Activated naive CD4-positive, alpha-beta T cell treated with anti-CD3 and anti-CD28 coated beads for 36 hours (primary cell): ENCODE data around the gene CEP170B. TPM values are rescaled to one million over a fixed set of nuclear protein-coding genes. Genes with fewer than 3 reads are reported as not detected.
"Not testable (repeated sequence)": the region's sequence is repeated elsewhere in the genome, so short reads cannot be mapped to it uniquely, and the experiment has no call there.

Source experiments
- CTCF ChIA-PET: fragments of 350-600 bp; sonication (Branson Sonifier 250); formaldehyde crosslinking; loops from one replicate; lab custom pipeline; 2021; ENCODE audit warnings: antibody characterized with exemption; lab: Charles Lee
- DNase-seq: peaks from one replicate; pipeline ENCODE4 v3.0.0-alpha.2; 2020
- H3K27ac Mint-ChIP-seq: one replicate; pipeline ENCODE4 v1.8.0; 2021; ENCODE audit warnings: mild to moderate bottlenecking, mixed read lengths
- H3K27me3 Mint-ChIP-seq: one replicate; pipeline ENCODE4 v1.8.0; 2021; ENCODE audit warnings: low read depth, mixed read lengths
- H3K36me3 Mint-ChIP-seq: one replicate; pipeline ENCODE4 v1.8.0; 2021; ENCODE audit warnings: low read depth, mixed read lengths
- H3K4me1 Mint-ChIP-seq: one replicate; pipeline ENCODE4 v1.8.0; 2021; ENCODE audit warnings: low read depth, mixed read lengths
- H3K4me3 Mint-ChIP-seq: one replicate; pipeline ENCODE4 v1.8.0; 2021; ENCODE audit warnings: mild to moderate bottlenecking, moderate library complexity, mixed read lengths
- H3K9me3 Mint-ChIP-seq: one replicate; pipeline ENCODE4 v1.8.0; 2021; ENCODE audit warnings: mixed read lengths
- intact Hi-C: fragments of 100-400 bp; cut with micrococcal nuclease; formaldehyde crosslinking; loops from one replicate; pipeline ENCODE4 v1.15.1; 2023
- total RNA-seq, 2 experiments: library from RNA; stranded (reverse); gene quantifications; one replicate each; pipeline ENCODE4 v1.2.3, GENCODE V29; 2021

The CEP170B gene
- total RNA-seq, 2 experiments from 2014 or later: 3.3 TPM

DNA sequence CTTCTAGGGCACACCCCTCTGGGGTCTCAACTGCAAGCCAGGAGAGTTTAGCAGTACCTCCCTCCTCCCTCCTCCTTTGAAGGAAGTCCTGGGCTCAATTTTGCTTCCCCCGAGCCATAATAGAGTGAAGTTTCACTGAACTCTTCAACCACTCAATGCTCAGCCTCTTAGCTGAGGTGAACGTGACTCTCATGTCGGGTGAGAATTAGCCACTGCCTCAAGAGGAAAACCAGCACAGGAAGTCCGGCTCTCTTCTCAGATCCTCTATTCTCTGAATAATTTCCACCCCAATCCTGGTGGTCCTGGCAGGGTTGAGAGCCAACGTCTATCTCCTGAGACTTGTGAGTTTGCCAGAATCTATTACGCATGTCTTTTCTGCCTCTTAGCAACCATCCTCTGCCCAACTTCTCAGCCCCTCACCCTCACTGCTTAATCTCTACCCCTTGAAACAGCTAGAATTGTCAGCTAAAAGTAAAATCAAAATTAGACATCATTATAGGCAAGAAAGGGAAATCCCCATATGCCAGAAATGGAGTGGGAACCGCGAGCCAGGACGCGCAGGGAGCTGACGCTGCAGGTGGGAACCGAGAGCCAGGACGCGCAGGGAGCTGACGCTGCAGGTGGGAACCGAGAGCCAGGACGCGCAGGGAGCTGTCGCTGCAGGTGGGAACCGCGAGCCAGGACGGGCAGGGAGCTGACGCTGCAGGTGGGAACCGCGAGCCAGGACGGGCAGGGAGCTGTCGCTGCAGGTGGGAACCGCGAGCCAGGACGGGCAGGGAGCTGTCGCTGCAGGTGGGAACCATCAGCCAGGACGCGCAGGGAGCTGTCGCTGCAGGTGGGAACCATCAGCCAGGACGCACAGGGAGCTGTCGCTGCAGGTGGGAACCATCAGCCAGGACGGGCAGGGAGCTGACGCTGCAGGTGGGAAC is 39.8 kb downstream of the CEP170B start:
- H3K36me3 Mint-ChIP-seq, H3K27ac Mint-ChIP-seq, H3K4me1 Mint-ChIP-seq, DNase-seq, H3K9me3 Mint-ChIP-seq, H3K4me3 Mint-ChIP-seq, intact Hi-C loops: not testable (repeated sequence)
- CTCF ChIA-PET: interaction anchor here (0.5 to 0.6 kb wide), 3 partner anchors 18 to 200 kb away, joined by 3 to 4 read pairs (median 4); no protein-coding TSS in a partner anchor
- H3K27me3 Mint-ChIP-seq: peaks cover 16% of the 10 kb centered on the region

DNA sequence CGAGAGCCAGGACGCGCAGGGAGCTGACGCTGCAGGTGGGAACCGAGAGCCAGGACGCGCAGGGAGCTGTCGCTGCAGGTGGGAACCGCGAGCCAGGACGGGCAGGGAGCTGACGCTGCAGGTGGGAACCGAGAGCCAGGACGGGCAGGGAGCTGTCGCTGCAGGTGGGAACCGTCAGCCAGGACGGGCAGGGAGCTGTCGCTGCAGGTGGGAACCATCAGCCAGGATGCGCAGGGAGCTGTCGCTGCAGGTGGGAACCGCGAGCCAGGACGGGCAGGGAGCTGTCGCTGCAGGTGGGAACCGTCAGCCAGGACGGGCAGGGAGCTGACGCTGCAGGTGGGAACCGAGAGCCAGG is 40.5 kb downstream of the CEP170B start:
- H3K4me3 Mint-ChIP-seq, H3K27ac Mint-ChIP-seq, H3K9me3 Mint-ChIP-seq, DNase-seq, intact Hi-C loops, H3K4me1 Mint-ChIP-seq, H3K36me3 Mint-ChIP-seq: not testable (repeated sequence)
- CTCF ChIA-PET: interaction anchor here (0.6 kb wide), 2 partner anchors 17 to 199 kb away, joined by 4 read pairs; no protein-coding TSS in a partner anchor
- peaks cover 16% of the 10 kb centered on the region for H3K27me3 Mint-ChIP-seq

DNA sequence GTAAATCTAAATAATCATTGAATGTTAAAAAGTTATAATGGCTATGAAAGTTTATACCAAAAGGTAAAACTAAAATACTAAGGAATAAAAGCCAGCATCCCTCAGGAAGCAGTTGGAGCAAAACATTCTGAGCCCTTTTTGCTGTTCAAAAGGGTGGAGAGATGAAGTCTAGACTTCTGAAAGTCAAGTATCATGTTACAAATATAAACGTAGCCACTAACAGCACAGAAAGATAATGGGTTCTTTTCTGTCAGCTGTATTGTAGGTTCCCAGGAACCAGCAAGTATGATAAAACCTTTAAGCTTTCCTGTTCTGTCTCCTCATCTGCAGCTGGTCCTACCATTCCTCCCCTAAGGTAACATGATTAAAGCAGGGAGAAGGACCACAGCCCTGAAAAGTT is 43.2 kb downstream of the CEP170B start:
- Mint-ChIP-seq H3K27me3 (peaks cover 24% of the 10 kb centered on the region), H3K4me3 (no peak overlapping the region), H3K4me1 (no peaks in the 10 kb centered on the region), H3K36me3 (no peaks in the 10 kb centered on the region), H3K9me3 (peaks cover 7% of the 10 kb centered on the region), H3K27ac (no peak overlapping the region)
- DNase-seq: no peak
- CTCF ChIA-PET: interaction anchor here (1.2 to 2.2 kb wide), 2 partner anchors 10 to 12 kb away, joined by 4 to 6 read pairs; no protein-coding TSS in a partner anchor
- intact Hi-C loops: no loop called here

DNA sequence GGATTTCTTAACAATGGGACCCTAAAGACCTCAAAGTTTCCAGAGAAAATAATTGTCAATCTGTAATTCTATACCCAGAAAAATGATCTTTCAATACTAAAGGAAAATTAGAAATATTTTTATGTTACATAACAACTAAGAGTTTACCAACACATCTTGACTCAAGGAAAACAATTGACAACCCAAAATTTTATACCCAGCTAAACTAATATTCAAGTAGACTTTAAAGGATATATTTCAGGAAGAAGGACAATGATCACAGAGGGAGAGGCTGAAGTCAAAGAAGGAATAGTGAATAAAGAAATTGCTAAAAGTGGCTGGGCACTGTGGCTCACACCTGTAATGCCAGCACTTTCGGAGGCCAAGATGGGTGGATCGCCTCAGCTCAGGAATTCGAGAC is 47.0 kb downstream of the CEP170B start:
- intact Hi-C loops: no loop called here
- Mint-ChIP-seq H3K36me3 (no peaks in the 10 kb centered on the region), H3K4me3 (no peak overlapping the region), H3K27me3 (peaks cover 14% of the 10 kb centered on the region), H3K4me1 (no peaks in the 10 kb centered on the region), H3K9me3 (peaks cover 7% of the 10 kb centered on the region), H3K27ac (no peak overlapping the region)
- DNase-seq: no peak
- CTCF ChIA-PET: no interaction called here

DNA sequence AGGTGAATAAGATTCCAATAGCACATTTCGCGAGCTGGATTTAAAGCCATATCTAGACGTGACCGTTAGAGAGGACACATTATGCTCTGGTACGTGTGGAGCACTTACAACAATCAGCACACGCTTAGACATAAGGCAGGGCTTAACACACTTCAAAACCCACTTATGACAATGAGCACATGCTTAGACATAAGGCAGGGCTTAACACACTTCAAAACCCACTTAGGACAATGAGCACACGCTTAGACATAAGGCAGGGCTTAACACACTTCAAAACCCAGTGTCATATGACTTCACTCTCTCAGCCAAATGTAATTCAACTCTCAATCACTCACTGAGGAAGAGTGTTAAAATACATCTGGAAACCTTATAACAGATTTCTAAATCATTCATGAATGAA is 48.4 kb downstream of the CEP170B start:
- Mint-ChIP-seq H3K27ac (no peak overlapping the region), H3K27me3 (peaks cover 10% of the 10 kb centered on the region), H3K36me3 (no peaks in the 10 kb centered on the region), H3K4me3 (no peak overlapping the region), H3K4me1 (no peaks in the 10 kb centered on the region), H3K9me3 (peaks cover 7% of the 10 kb centered on the region)
- DNase-seq: no peak
- CTCF ChIA-PET: interaction anchor here (0.5 kb wide), 1 partner anchor 75 kb away, joined by 3 read pairs; no protein-coding TSS in a partner anchor
- intact Hi-C loops: no loop called here

DNA sequence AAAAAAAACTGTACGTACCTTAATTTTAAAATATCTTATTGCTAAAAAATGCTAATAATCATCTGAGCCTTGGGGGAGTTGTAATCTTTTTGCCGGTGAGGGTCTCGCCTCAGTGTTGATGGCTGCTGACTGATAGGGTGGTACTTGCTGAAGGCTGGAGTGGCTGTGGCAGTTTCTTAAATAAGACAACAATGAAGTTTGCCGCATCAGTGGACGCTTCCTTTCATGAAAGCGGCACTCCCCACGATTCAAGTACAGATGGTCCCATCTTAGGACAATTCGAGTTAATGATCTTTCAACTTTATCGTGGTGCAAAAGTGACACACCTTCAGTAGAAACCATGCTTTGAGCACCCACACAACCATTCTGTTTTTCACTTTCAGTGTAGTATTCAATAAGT is 52.0 kb downstream of the CEP170B start:
- no peaks in the 10 kb centered on the region for H3K36me3 Mint-ChIP-seq
- intact Hi-C loops: no loop called here
- H3K27ac Mint-ChIP-seq: no peak overlapping the region
- no peak overlapping the region for H3K4me3 Mint-ChIP-seq
- DNase-seq: no peak
- no peaks in the 10 kb centered on the region for H3K4me1 Mint-ChIP-seq
- CTCF ChIA-PET: no interaction called here
- H3K9me3 Mint-ChIP-seq: peaks cover under 1% of the 10 kb centered on the region
- peaks cover 2% of the 10 kb centered on the region for H3K27me3 Mint-ChIP-seq

DNA sequence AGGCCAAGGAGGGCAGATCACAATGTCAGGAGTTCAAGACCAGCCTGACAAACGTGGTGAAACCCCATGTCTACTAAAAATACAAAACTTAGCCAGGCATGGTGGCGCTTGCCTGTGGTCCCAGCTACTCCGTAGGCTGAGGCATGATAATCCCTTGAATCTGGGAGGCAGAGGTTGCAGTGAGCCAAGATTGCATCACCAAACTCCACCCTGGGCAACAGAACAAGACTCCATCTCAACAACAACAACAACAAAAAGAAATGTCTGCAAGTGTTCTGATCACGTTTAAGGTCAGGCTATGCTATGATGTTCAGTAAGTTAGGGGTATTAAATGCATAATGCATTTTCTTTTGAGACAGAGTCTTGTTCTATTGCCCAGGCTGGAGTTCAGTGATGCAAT is 52.9 kb downstream of the CEP170B start:
- CTCF ChIA-PET: no interaction called here
- Mint-ChIP-seq H3K36me3 (no peaks in the 10 kb centered on the region), H3K27ac (no peak overlapping the region), H3K9me3 (no peaks in the 10 kb centered on the region), H3K27me3 (peaks cover 2% of the 10 kb centered on the region), H3K4me3 (no peak overlapping the region), H3K4me1 (no peaks in the 10 kb centered on the region)
- DNase-seq: no peak
- intact Hi-C loops: no loop called here

DNA sequence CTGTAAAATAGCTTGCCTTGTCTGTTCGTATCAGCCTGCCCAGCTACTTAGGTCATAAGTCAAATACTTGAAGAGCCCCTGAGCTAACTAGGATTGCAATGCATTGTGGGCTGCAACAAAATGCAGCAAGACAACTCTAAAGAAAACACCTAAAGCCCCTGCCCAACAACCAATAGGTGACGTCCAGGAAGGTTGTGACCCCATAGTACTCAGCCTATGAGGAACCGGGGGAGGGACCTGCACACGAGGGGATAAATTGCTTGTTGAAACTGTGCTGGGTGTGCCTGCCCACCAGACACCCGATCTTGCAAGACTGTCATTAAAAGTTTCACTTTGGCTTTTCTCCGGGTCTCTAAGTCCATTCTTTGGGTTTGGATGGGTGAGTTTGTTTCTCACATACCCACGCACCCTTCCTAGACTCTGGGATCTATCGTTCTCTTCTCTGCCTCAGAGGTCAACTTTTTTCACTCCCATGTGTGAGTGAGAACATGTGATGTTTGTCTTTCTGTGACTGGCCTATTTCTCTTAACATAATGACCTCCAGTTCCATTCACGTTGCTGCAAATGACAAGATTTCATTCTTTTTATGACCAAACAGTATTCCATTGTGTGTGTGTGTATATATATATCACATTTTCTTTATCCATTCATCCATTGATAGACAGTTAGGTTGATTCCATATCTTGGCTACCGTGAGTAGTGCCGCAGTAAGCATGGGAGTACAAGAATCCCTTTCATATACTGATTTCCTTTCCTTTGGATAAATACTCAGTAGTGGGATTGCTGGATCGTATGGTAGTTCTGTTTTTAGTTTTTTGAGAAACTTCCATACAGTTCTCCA is 54.3 kb downstream of the CEP170B start:
- intact Hi-C loops, H3K27me3 Mint-ChIP-seq, H3K4me1 Mint-ChIP-seq, DNase-seq, H3K27ac Mint-ChIP-seq, H3K9me3 Mint-ChIP-seq, H3K4me3 Mint-ChIP-seq, CTCF ChIA-PET, H3K36me3 Mint-ChIP-seq: not testable (repeated sequence)

DNA sequence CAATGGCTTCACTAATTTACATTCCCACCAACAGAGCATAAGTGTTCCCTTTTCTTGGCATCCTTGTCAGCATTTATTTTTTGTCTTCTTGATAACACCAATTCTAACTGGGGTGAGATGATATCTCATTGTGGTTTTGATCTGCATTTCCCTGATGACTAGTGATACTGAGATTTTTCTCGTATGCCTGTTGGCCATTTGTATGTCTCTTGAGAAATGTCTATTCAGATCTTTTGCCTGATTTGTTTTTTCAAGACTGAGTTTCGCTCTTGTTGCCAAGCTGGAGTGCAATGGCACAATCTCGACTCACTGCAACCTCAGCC is 54.9 kb downstream of the CEP170B start:
- Mint-ChIP-seq H3K36me3 (no peaks in the 10 kb centered on the region), H3K9me3 (peaks cover 2% of the 10 kb centered on the region), H3K27me3 (peaks cover 2% of the 10 kb centered on the region), H3K4me1 (no peaks in the 10 kb centered on the region), H3K27ac (no peak overlapping the region), H3K4me3 (no peak overlapping the region)
- CTCF ChIA-PET: no interaction called here
- intact Hi-C loops: no loop called here
- no peak for DNase-seq

DNA sequence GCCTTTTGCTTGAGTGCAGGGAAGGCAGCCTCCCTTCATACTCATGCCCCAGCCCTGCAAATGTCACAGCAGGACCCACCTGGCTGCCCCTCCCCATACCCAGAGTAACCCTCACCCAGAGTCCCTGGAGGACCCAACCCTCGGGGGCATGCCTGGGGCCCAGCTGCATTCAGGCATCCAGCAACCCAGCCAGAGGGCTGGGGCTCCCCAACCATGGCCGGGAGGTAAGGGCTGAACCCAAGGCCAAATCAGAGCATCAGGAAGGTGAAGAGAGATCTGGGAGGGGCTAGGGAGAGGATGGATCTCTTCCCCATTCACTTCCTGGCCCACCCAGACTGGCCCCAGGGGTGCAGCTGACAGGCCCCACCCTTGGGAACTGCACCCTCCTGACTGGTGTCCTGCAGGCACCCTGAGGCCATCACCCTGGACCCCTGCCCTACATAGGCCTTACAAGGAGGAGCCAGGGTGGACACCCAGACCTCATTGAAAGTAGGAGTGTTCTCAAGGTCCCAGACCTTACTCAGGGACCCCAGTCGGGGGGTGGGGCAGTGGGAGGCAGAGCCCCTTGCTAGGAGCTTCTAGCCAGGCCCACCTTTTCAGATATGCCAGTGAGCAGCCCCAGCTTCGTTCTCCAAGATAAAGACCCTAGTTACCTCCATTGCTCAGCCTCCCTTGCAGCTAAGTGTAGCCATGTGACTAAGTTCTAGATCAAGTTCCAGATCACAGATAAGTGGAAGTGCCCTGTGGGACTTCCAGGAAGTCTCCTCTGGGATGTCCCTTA is 58.8 kb downstream of the CEP170B start:
- CTCF ChIA-PET: no interaction called here

DNA sequence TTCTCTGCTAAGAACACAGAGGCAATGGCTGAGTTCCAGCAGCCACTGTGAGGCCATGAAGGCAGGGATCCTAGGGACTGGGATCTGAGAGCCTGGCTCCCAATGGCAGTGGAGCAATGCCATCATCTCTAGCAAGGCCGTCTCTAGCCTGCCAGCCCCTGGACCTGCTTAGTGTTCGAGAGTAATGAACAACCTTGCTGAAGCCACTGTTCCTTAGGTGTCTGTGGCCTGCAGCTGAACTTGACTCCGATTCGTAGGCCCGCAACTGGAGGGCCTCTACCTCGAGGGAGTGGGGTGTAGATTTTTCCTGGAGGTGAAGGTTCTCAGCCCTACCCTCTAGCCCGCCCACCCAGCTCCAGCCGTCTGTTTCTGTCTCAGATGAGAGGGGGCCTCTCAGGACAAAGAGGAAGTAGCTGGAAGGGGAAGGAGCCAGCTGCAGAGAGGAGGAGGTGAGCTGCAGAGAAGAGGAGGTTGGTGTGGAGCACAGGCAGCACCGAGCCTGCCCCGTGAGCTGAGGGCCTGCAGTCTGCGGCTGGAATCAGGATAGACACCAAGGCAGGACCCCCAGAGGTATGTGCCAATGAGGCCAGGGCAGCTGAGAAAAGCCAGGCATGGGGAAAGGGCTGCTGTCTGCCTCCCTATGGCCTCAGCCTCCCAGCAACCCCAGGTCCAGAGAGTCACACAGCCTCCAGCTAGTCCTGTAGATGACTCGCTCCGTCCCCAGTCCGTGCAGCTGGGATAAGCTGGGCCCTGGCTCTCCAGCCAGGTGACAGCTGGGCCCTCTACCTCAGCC is 59.5 kb downstream of the CEP170B start, which contains the start of gene PLD4:
Gene PLD4, plus strand, starts transcription at position 459 of the 793 bp plus-strand sequence. CDS start 2,262 bp downstream, outside the sequence.
- CTCF ChIA-PET: no interaction called here
- no peaks in the 10 kb centered on the region for H3K36me3 Mint-ChIP-seq
- intact Hi-C loops: no loop called here
- H3K4me3 Mint-ChIP-seq: no peak within 1 kb of the TSS
- H3K9me3 Mint-ChIP-seq: peaks cover 2% of the 10 kb centered on the region
- H3K27ac Mint-ChIP-seq: no peak within 1 kb of the TSS
- H3K27me3 Mint-ChIP-seq: no peaks in the 10 kb centered on the region
- H3K4me1 Mint-ChIP-seq: no peaks in the 10 kb centered on the region
- DNase-seq: no peak

More for the DNA sequence above, 58.8 kb downstream of the CEP170B start:
- Mint-ChIP-seq H3K9me3 (peaks cover 2% of the 10 kb centered on the region), H3K27ac (no peak overlapping the region), H3K27me3 (no peaks in the 10 kb centered on the region), H3K4me3 (no peak overlapping the region), H3K4me1 (no peaks in the 10 kb centered on the region), H3K36me3 (no peaks in the 10 kb centered on the region)
- DNase-seq: no peak
- intact Hi-C loops: no loop called here
